Activated gamma-delta T cell (primary cell): Measurements from ENCODE around the gene ETFBKMT.

Source experiments
- DNase-seq: peaks from one replicate; lab custom pipeline; 2025; lab: John Stamatoyannopoulos, UW
- total RNA-seq, 2 donors: gene quantifications; one replicate each; lab custom pipeline; 2026; lab: John Stamatoyannopoulos, UW

Gene ETFBKMT, protein sequence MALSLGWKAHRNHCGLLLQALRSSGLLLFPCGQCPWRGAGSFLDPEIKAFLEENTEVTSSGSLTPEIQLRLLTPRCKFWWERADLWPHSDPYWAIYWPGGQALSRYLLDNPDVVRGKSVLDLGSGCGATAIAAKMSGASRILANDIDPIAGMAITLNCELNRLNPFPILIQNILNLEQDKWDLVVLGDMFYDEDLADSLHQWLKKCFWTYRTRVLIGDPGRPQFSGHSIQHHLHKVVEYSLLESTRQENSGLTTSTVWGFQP
- 2.8 to 3.2 reads per million in 2 donors for total RNA-seq

DNA sequence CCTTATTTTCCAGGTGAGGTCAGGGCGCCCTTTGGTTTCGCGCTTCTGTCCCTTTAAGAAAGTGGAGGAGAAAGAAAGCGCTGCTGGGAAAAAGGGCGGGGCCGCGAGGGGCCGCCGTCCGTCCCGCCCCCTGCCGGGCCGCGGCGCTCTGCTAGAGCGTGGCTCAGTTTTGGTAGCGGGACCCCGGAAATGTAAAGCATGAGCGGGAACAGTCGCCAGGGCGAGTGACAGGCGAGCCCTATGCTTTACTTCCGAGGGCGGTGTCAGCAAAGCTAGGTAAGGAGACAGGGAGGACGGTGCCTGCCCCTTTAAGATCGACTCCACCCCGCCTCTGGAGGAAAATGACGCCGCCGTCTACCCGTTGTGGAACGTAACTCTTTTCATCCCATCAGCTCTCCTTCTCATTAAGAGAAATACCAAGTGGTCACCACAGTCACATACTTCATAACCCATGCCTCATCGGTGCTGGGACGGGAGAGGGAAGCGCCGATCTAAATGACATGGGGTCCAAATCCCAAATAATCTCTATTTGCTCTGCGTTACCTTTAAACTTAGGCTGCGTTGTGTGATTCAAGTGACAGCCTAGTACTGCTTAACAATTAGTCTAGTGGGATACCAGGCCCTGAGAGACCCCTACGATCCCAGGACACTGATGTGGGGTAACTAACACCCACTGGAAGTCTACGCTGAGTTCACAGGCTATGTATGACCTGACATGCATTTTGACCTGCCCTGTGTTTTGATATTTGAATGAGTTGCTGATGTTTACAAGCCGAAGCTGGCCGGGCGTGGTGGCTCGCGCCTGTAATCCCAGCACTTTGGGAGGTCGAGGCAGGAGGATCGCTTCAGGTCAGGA, at the start of gene ETFBKMT:
TSS of gene ETFBKMT (plus strand) at position 602 of the 856 bp plus-strand sequence. CDS start 2,266 bp downstream, outside the sequence.
- DNase-seq = peak; percentile 68

- DNase-seq = no peak
These were observed 46.7 kb upstream of the ETFBKMT start for GRCh38 chr12:31612819-31613218.

DNA sequence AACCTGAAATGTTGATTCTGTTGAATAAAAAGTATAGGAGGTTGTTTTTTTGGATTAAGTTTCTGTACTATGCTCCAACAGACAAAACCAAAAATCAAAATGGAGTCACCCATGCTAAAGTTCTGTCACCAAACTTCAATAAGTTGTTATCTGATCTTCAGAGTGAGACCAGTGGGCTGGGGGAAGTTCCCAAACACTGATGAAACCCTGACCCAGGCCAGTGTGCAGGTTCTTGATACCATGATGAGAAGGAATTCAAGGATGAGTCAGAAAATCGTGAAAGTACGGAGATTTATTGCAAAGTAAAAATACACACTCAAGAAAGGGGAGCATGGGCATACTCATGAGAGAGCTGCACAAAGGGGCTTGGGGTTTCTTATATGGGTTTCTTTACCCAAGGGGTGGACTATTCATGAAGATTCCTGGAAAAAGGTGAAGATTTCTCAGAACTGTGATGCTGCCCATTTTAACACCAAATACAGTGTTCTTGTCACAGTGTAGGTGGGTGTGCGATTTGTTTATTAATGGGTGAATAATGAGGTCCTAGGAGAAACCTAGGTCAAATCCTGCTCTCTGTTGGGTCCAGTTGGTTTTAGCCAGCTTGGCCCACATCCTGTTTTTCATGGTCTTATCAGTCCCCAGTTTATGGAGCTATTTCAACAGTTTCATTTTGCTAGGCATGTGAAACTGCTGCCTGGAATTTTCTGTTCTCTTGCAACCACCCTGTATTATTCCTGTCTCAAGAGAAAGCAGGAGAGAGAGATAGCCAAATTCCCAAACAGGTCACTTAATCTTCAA, 41.1 kb upstream of the ETFBKMT start:
- DNase-seq = no peak

DNA sequence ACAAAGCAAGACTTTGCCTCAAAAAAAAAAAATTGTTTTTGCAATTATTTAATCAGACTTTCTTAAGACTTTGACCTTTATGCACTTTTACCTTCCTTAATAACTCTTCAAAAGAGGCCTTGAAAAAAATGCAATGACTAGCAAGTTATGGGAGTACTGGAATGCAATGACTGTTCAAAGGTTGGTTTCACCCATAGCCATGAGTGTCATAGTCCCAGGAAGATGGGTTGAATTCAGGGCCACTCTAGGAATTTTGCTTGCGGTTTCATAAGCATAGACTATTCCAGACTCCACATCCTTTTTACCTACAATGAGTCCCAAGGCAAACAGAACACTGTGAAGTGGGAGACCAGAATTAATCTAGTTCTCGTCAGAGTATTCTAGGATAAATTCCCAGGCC, 39.2 kb upstream of the ETFBKMT start:
- DNase-seq = no peak

DNA sequence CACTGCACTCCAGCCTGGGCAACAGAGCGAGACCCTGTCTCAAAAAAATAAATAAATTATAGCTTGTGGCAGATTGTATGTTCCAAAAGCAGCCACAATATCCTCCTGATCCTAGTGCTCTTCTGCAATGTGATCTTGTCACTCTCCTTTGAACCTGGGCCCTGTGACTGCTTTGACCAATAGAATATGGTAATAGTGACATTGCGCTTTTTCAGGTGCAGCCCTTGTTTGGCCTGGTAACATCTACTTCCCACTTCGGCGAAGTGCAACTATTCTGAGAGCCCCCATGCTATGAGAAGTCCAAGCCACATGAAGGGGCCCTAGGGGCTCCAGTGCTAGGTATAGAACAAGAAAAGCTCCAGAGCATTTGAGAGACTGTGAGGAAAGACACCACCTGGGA, 37.5 kb upstream of the ETFBKMT start:
- no peak for DNase-seq

GRCh38 chr12:31626270-31626995, 33.1 kb upstream of the ETFBKMT start:
- no peak for DNase-seq

- no peak for DNase-seq
These were observed 31.9 kb upstream of the ETFBKMT start for GRCh38 chr12:31627456-31628054.

DNA sequence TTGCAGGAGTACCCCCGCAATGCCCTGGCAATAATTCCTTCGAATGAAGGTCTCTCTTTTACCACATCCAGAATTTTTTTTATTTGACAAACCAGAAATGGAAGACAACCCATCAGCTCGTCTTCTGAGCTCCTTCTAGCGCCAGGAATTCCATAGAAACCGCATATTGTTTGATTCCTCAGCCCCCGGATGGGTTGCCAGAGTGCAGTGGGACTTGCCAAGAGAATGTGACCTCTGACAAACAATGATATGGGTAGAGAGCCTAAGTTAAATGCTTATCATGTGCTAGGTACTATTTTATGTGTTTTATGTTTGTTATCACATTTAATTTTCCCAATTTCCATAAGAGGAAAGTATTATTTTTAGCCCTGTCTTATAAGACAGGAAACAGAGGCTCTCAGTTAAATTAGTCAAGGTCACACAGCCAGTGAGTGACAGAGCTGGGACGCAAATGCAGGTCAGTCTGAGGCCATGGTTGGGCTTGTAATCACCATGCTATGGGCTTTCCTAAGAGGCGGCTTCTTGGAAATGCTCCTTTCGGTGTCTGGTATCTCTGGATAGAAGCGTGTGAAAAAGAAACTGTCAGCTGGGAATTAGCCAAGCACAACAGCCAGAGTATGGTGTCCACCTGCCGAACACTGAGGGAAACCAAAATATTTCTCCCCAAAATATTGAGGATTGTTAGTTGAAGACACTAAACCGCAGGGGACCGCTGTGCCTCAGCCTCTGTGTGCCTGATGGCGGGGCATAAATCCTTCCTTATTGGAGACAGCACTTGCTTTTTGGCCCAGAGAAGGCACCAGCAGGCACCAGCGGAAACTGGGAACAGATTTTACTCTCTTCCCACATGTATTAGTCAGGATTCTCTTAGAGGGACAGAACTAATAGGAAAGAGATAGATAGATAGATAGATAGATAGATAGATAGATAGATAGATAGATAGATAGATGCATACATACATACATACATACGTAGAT, 29.4 kb upstream of the ETFBKMT start:
- DNase-seq = no peak

DNA sequence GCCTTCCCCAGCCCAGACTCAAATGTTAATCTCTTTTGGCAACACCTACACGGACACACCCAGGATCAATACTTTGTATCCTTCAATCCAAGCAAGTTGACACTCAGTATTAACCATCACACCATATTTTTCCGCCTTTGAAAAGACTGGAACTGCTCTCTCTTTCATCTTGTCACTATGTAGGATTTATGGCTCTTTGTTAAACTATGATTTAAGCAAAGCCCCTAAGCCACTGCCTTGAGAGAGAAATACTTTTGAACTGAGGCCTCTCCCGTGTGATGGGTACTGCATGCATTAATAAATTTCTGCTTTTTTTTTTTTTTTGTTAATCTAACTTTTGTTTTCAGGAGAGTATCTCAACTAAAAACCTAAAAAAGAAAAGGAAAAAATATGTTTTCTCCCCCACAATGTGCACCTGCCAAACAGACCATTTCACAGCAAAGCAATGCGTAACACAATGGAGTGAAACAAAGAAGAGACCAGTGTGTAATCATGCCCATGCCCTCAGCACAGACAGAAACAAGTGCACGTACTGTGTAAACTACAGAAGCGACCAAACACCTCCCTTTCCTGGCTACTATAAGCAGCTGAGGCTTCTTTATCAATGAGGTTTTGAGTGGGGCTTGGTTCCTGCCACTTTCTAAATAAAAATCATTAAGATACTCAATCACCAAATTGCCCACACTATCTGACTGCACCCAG, 28.3 kb upstream of the ETFBKMT start:
- no peak for DNase-seq

DNA sequence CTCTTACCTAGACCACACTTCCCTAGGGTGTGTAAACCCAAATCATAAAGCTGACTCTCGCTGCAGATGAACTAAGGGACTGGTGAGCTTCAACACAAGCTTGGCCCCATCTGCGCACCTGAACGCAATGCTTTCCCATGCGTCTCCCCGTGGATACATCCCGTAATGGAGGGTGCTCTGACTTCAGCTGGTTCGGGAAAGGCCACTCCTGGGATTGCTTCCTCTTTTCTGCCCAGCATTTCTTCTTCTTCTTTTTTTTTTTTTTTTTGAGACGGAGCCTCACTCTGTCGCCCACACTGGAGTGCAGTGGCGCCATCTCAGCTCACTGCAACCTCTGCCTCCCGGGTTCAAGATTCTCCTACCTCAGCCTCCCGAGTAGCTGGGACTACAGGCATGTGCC, 27.7 kb upstream of the ETFBKMT start:
- DNase-seq = no peak

DNA sequence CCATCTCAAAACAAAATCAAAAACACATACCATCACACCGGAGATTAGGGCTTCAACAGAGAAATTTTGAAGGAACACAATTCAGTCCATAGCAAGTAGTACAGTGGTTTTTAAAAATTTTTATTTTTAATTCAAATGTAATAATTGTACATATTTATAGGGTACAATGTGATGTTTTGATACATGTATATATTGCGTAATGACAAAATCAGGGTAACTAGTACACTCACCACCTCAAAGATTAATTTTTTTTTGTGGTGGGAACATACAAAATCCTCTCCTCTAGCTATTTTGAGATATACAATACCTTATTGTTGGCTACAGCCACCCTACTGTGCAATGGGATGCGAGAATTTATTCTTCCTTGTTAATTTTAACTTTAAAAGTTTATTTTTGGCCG, 26.0 kb upstream of the ETFBKMT start:
- DNase-seq = no peak

DNA sequence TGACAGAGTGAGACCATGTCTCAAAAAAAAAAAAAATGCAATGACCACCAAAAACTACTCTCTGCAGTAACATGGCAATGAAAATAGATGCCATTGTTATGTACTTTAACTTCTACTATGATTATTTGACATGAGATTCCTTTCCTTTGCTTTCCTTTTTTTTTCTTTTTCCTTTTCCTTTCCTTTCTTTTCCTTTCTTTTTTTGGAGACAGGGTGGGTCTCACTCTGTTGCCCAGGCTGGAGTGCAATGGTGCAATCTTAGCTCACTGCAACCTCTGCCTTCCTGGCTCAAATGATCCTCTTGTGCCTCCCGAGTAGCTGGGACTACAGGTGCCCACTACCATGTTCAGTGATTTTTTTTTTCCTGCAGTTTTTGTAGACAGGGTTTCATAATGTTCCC, 24.9 kb upstream of the ETFBKMT start:
- DNase-seq = no peak

GRCh38 chr12:31641509-31642090, 17.9 kb upstream of the ETFBKMT start:
- no peak for DNase-seq

DNA sequence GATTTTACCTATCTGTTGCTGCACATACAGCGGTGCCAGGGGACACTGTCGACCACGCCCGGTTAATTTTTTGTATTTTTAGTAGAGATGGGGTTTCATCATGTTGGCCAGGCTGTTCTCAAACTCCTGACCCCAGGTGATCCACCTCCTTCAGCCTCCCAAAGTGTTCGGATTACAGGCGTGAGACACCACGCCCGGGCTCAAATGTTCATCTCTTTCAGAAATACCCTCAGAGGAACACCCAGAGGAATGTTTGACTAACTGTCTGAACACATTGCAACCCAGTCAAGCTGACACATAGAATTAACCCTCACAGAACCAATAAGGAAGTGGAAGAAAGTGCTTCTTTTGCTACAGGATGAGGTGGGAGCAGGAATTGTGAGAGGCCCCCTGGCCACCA, 15.0 kb upstream of the ETFBKMT start:
- DNase-seq = no peak

DNA sequence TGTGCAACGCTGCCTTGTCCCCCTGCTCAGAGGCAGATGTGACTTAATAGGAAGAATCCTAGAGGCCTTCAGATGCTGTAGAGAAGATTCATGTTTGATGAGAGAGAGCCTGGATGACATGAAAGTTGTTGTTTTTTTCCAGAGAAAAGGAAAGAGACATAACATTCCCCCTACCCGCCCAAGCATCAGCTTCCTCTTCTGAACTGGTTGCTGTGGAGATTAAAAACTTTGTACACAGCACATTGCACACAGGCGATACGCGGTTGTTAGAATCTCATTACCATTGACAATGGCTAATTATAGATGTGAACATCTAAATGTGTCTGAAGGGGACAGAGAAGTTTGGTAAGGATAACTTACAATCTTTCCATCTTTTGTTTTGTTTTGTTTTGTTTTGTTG, 13.6 kb upstream of the ETFBKMT start:
- DNase-seq = no peak

DNA sequence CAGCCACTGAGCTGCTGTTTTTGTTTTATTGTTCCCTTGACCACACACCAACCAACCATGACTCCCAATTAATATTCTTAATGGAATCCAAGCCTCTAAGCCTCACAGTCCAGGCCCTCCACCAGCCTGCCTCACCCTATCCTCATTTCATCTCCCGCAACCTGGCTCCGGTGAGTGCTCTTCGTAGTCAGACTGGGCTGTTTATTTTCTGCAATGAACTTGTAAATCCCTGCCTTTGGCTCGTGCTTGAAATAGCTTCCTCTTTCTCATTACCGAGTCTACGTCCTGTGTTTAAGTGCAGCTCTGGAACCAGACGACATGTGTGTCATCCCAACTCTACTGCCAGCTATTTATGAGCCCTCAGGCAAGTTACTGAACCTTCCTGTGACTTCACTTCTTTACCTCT, 12.4 kb upstream of the ETFBKMT start:
- no peak for DNase-seq

- DNase-seq = no peak
These were observed 8.6 kb upstream of the ETFBKMT start for GRCh38 chr12:31650918-31651317.

- no peak for DNase-seq
These were observed 7.5 kb upstream of the ETFBKMT start for GRCh38 chr12:31651893-31652521.

GRCh38 chr12:31655208-31655607, 4.3 kb upstream of the ETFBKMT start:
- no peak for DNase-seq
